ENCODE results near the gene CEP72. TPM values are rescaled to one million over a fixed set of nuclear protein-coding genes. Genes with fewer than 3 reads are reported as not detected.

Gene CEP72
- total RNA-seq, 1 donor from 2014 or later, result 20.1 TPM

GRCh38 chr5:600886-601541 lies 11.1 kb upstream of the CEP72 start:
- Histone ChIP-seq H3K4me3 (no peak overlapping the region), H3K9me3 (no peaks in the 10 kb centered on the region), H3K4me1 (no peaks in the 10 kb centered on the region), H3K36me3 (no peaks in the 10 kb centered on the region), H3K27me3 (no peaks in the 10 kb centered on the region), H3K27ac (no peak overlapping the region)
- TF ChIP-seq CTCF (IDR thresholded peaks at IDR 0.05) (no peak), POLR2AphosphoS5 (IDR thresholded peaks at IDR 0.05; ENCODE audit: insufficient read depth in 1 of 2, low read depth in 1 of 2) (no peak), POLR2A (IDR thresholded peaks at IDR 0.05) (no peak)
- DNase-seq (ENCODE audit: extremely low spot score in 2 of 2), result no peak
- intact Hi-C loops (cut with DNase I), result no loop called here

DNA sequence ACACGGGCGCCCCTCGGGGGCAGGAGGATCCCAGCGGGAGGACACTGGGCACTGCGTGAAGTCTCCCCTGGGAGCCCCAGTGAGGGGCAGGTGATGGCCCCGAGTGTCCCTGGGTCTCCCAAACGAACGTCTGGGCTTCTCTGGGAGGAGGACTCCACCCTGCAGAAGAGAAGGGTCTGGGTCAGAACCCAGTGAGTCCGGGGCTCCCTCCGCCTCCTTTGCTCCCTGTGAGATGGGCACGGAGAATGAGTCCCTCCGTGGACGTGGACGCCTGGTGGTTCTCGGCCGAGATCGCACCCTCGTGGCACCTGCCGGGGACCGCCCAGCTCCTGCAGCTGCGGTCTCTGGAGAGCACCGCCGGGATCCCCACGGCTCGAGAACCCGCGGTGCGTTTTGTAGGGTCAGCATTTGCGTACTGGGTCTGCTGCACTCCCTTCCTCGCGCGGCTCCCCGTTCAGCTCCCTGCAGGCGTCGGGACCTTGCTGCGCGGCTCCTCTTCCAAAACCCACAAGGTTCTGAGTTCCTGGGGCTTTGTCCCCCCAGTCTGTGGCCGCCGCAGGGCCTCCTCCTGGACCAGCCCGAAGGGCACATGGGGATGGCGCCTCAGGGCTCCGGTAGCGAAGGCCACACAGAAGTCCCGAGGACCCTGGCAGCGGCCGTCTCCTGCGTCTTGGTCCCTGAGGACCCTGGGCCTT lies 10.2 kb upstream of the CEP72 start:
- H3K27ac ChIP-seq, result no peak overlapping the region
- intact Hi-C loops (cut with DNase I), result no loop called here
- TF ChIP-seq POLR2A (IDR thresholded peaks at IDR 0.05) (no peak), CTCF (IDR thresholded peaks at IDR 0.05) (no peak)
- H3K36me3 ChIP-seq, result no peaks in the 10 kb centered on the region
- H3K4me1 ChIP-seq, result no peaks in the 10 kb centered on the region
- DNase-seq (ENCODE audit: extremely low spot score in 2 of 2), result no peak
- no peak overlapping the region for H3K4me3 ChIP-seq
- no peaks in the 10 kb centered on the region for H3K9me3 ChIP-seq
- no peaks in the 10 kb centered on the region for H3K27me3 ChIP-seq

- H3K27me3 ChIP-seq, result no peaks in the 10 kb centered on the region
Observed at GRCh38 chr5:602466-603035, 9.6 kb upstream of the CEP72 start.

DNA sequence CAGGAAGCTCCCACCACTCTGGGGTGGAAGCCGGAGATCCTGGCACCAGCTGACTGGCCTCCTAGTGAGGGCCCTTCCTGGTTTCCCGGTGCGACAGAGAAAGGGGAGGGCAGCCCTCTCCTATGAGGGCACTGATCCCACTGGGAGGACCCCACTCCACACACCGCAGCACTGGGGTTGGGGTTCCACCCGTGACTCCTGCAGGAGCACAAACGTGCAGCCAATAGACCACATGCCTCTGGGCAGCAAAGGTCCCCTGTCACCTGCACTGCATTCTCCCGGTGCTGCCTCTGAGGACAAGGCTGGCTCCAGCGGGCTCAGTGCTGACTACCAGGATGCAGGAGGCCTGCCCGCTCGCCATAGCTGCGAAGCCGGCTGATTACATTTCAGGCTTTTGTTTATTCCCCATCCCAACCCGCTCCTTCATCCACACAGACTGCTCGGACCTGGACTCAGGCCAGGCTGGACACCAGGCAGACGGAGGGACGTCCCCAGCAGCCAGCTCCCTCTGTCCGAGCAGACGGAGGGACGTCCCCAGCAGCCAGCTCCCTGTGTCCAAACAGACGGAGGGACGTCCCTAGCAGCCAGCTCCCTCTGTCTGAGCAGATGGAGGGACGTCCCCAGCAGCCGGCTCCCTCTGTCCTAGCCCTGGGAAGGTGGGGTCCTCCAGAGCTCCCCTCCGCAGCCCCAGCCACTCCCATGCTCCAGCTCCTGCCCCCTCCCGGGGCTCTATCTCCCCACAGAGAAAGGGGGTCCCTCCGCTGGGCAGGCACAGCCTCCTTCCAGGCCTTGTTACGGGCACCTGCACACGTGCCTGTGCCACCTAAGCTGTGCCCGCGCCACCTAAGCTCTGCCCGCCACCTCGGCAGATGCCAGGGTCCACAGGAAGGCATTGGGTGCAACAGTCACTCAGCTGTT lies 8.8 kb upstream of the CEP72 start:
- no peak for TF ChIP-seq POLR2AphosphoS5 (IDR thresholded peaks at IDR 0.05; ENCODE audit: insufficient read depth in 1 of 2, low read depth in 1 of 2)
- TF ChIP-seq POLR2A (IDR thresholded peaks at IDR 0.05), result no peak
- TF ChIP-seq CTCF (IDR thresholded peaks at IDR 0.05), result no peak
- H3K36me3 ChIP-seq, result no peaks in the 10 kb centered on the region
- no peaks in the 10 kb centered on the region for H3K27me3 ChIP-seq
- no peak overlapping the region for H3K27ac ChIP-seq
- no peaks in the 10 kb centered on the region for H3K9me3 ChIP-seq
- no peaks in the 10 kb centered on the region for H3K4me1 ChIP-seq
- H3K4me3 ChIP-seq, result no peak overlapping the region
- no peak for DNase-seq (ENCODE audit: extremely low spot score in 2 of 2)
- intact Hi-C loops (cut with DNase I), result no loop called here

More at GRCh38 chr5:602466-603035, 9.6 kb upstream of the CEP72 start:
- Histone ChIP-seq H3K4me3 (no peak overlapping the region), H3K36me3 (no peaks in the 10 kb centered on the region), H3K9me3 (no peaks in the 10 kb centered on the region), H3K27ac (no peak overlapping the region), H3K4me1 (no peaks in the 10 kb centered on the region)
- TF ChIP-seq CTCF (IDR thresholded peaks at IDR 0.05) (no peak), POLR2AphosphoS5 (IDR thresholded peaks at IDR 0.05; ENCODE audit: insufficient read depth in 1 of 2, low read depth in 1 of 2) (no peak), POLR2A (IDR thresholded peaks at IDR 0.05) (no peak)
- intact Hi-C loops (cut with DNase I), result no loop called here
- no peak for DNase-seq (ENCODE audit: extremely low spot score in 2 of 2)
